ENCODE results near the gene CEP72. TPM values are rescaled to one million over a fixed set of nuclear protein-coding genes. Genes with fewer than 3 reads are reported as not detected.

CEP72 gene
- total RNA-seq, 4 donors from 2014 or later: 3.3 to 6.6 (median 5.0) TPM

DNA sequence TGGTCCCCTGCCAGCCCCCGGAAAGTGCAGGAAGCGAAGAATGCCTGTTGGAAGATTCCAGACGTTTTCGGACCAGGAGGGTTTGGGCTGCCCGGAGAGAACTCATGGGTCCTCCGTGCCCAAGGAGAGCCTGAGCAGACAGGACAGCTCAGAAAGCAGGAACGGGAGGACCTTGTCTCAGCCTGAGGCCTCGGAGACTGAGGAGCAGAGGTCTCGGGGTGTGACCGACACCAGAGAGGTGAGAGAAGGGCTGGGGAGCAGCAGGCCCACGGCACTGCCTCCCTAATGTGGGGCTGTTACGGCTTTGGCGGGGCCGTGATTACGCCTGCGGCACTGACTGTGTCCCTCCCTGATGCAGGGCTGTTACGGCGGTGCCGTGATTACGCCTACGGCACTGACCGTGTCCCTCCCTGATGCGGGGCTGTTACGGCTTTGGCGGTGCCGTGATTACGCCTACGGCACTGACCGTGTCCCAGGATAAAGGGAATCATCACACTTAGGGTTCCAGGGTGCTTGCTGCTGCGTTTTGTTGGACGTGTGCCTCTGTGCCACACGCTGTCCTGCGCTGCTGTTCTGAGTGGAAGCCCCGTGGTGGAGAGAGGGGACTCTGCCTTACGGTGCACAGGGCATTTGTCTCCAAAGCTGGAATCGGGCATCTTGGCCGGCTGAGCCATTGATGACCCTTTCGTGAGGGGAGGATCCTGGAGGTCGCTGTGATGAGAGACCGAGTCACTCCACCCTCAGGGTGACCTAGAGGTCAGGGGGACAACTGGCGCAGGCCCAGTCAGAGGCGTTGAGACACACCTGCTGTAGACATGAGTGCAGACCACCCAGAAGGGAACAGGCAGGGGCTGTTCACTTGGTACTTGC is 25.7 kb downstream of the CEP72 start:
- Histone ChIP-seq H3K27ac (no peak overlapping the region), H3K4me3 (no peak overlapping the region), H3K4me1 (no peaks in the 10 kb centered on the region), H3K36me3 (peaks cover 3 to 90% (median 15%) of the 10 kb centered on the region in 3 donors), H3K9me3 (peaks cover 0 to 9% (median 0%) of the 10 kb centered on the region in 4 donors), H3K27me3 (no peaks in the 10 kb centered on the region)
- whole genome bisulfite sequencing, 2 donors: 93 to 94% methylated on average over 41 to 42 of the region's 42 CpGs
- TF ChIP-seq EP300 (IDR thresholded peaks at IDR 0.05): no peak
- no peak for TF ChIP-seq CTCF (IDR thresholded peaks at IDR 0.05)
- TF ChIP-seq POLR2A (IDR thresholded peaks at IDR 0.05): no peak
- no peak for DNase-seq (ENCODE audit: low spot score in 2 of 2)

DNA sequence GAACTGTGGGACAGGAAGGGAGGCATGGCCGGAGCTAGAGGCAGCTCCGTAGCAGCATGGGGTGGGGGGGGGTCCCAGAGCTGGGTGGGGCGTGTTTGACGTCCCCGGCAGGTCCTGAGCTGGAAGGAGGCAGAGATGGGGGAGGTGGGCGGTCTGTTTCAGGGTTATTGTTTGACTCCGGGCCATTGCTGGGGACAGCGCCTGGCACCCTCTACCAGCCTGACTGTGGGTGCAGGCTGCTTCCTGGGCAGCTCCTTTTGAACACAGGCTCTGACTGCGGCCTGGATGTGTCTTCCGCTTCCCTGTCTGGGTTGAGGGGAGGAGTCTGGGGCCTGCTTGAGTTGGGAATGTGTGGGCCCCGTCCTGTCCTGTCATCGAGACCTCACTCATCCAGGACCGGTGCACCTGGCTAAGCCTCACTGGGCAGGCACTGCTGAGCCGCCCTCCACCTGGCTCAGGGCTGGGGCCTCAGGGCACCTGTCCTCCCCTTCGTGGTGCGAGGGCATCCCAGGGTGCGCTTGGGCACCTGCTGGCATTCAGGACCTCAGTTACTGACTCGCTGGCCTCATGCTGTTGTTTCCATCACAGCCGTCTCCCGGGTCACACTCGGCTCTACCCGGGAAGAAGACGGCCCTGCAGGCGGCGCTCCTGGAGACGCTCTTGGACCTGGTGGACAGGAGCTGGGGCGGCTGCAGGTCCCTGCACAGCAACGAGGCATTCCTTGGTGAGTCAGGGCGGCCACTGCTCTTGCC is 26.5 kb downstream of the CEP72 start:
- TF ChIP-seq CTCF (IDR thresholded peaks at IDR 0.05): no peak
- TF ChIP-seq POLR2A (IDR thresholded peaks at IDR 0.05): no peak
- TF ChIP-seq EP300 (IDR thresholded peaks at IDR 0.05): no peak
- 91 to 92% methylated on average over 20 to 27 of the region's 29 CpGs for WGBS, 2 donors
- H3K27ac ChIP-seq: no peak overlapping the region
- H3K27me3 ChIP-seq: no peaks in the 10 kb centered on the region
- peaks cover 0 to 9% (median 0%) of the 10 kb centered on the region in 4 donors for H3K9me3 ChIP-seq
- no peaks in the 10 kb centered on the region for H3K4me1 ChIP-seq
- H3K4me3 ChIP-seq: no peak overlapping the region
- no peak for DNase-seq (ENCODE audit: low spot score in 2 of 2)
- peaks cover 3 to 96% (median 11%) of the 10 kb centered on the region in 3 donors for H3K36me3 ChIP-seq

GRCh38 chr5:639253-639530 is 27.1 kb downstream of the CEP72 start:
- H3K27me3 ChIP-seq: no peaks in the 10 kb centered on the region
- 67 to 93% methylated on average over 3 of the region's 9 CpGs for WGBS, 2 donors
- no peaks in the 10 kb centered on the region for H3K4me1 ChIP-seq
- no peak overlapping the region for H3K27ac ChIP-seq
- no peak overlapping the region for H3K4me3 ChIP-seq
- peaks cover 0 to 9% (median 0%) of the 10 kb centered on the region in 4 donors for H3K9me3 ChIP-seq
- no peak for TF ChIP-seq EP300 (IDR thresholded peaks at IDR 0.05)
- TF ChIP-seq POLR2A (IDR thresholded peaks at IDR 0.05): no peak
- no peak for DNase-seq (ENCODE audit: low spot score in 2 of 2)
- peaks cover 3 to 96% (median 11%) of the 10 kb centered on the region in 3 donors for H3K36me3 ChIP-seq

DNA sequence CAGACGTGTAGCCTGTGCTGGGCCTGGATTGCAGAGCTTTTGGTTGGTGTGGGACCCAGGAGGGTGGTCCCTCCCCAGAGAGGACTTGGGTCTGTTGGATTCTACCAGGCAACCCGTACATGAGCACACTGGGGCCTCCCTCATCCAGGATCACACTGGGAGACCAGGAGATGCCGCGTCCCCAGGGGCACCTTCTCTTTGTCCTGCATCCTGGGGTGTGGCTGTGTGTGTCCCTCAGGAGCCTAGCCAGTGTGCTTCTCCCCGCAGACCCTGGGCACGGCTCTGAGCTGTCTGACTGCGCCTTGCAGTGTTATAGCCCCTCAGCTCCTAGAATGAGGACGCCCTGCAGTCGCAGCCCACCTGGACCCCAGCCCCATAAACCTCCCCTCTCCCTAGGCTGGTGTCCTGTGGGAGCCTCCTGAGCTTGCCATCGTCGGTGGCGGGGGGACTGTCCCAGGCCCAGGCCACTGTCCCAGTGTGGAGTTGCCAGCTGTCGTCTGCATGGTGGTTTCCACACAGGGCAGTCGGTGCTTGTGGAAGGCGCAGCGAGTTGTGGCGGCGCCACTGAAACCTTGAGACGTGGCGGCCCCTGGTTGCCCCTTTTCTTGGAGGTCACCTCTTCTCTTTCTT is 27.6 kb downstream of the CEP72 start:
- peaks cover 3 to 96% (median 11%) of the 10 kb centered on the region in 3 donors for H3K36me3 ChIP-seq
- H3K27ac ChIP-seq: no peak overlapping the region
- WGBS, 2 donors: 94 to 96% methylated on average over 14 to 18 of the region's 20 CpGs
- no peak for TF ChIP-seq POLR2A (IDR thresholded peaks at IDR 0.05)
- TF ChIP-seq CTCF (IDR thresholded peaks at IDR 0.05): no peak
- TF ChIP-seq EP300 (IDR thresholded peaks at IDR 0.05): no peak
- peaks cover 0 to 9% (median 0%) of the 10 kb centered on the region in 4 donors for H3K9me3 ChIP-seq
- no peaks in the 10 kb centered on the region for H3K27me3 ChIP-seq
- no peak overlapping the region for H3K4me3 ChIP-seq
- no peak for DNase-seq (ENCODE audit: low spot score in 2 of 2)
- no peaks in the 10 kb centered on the region for H3K4me1 ChIP-seq

DNA sequence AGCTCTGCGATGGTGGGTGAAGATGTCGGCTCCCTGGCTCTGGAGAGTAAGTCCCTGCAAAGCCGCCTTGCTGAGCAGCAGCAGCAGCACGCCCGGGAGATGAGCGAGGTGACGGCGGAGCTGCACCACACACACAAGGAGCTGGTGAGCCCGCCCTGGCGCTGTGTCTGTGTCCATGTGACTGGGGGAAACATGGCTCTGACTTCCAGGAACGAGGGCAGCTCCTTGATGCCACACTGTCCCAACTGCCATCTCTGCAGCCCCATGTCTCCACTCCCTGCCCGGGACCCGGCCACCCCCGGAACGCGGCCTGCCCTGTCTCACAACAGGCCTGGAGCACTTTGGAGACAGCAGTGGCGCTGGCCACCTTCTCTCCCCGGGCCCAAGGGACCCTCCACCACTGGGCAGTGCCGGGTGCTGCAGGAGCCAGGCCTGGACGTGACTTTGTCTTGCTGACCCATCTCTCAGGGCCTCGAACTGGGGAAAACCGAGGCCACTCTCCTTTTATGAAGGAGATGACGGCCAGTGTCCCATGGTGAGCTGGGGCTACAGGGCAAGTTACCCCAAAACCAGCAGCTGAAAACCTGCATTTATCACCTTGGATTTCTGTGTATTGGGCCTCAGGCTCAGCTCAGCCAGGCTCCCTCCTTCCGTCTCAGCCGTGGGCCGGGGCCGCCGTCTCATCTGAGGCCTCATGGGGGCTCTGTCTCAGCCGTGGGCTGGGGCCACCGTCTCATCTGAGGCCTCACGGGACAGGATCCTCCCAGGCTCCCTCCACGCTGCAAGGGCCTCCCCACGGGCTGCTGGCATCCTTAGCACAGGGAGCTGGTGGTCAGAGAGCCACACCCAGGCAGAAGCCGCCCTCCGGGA is 28.6 kb downstream of the CEP72 start:
- 87 to 89% methylated on average over 33 to 34 of the region's 35 CpGs for WGBS, 2 donors
- no peak for TF ChIP-seq CTCF (IDR thresholded peaks at IDR 0.05)
- no peak for TF ChIP-seq POLR2A (IDR thresholded peaks at IDR 0.05)
- TF ChIP-seq EP300 (IDR thresholded peaks at IDR 0.05): no peak
- Histone ChIP-seq H3K4me3 (no peak overlapping the region), H3K4me1 (no peaks in the 10 kb centered on the region), H3K9me3 (peaks cover 0 to 1% (median 0%) of the 10 kb centered on the region in 4 donors), H3K27me3 (no peaks in the 10 kb centered on the region), H3K27ac (no peak overlapping the region), H3K36me3 (peaks cover 2 to 90% (median 6%) of the 10 kb centered on the region in 3 donors)
- DNase-seq (ENCODE audit: low spot score in 2 of 2): no peak
